Coronary artery (tissue), 2 donors: ENCODE results near the gene XPO1.

Experiments used
- DNase-seq: peaks from one replicate; pipeline ENCODE4 v3.0.0-alpha.2; 2017; ENCODE audit warnings: low spot score
- H3K27ac ChIP-seq, 2 donors: fragments of 200-600 bp; sonication (generic); one replicate each; pipeline ENCODE4 v1.5.1; 2016 to 2019
- H3K4me3 ChIP-seq: fragments of 200-600 bp; sonication (generic); 2 replicates; pipeline ENCODE4 v1.5.1; 2016; ENCODE audit warnings: mild to moderate bottlenecking, moderate library complexity
- TF ChIP-seq, protein P1 (sequence below): fragments of 200-600 bp; sonication (generic); IDR thresholded peaks from one replicate; pipeline ENCODE4 v1.5.1; 2019; ENCODE audit warnings: antibody characterized with exemption

The XPO1 gene

DNA sequence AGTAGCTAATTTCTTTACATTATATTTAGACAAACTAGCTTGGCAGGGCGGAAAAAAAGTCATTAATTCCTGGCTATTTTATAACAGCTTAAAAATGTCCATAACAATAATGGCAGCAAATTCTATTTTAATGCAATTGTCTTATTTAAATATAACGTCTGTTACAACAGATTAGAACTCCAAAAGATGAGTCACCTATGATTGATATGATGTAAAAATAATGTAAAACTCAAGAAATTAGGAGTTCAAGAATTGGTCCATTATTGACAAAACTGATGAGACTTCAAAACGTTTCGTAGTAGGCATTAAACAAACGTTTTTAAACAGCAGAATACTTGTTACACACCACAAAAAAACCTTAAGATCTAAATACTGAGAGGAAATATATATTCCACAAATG lies 2.7 kb downstream of the XPO1 start:
- no peak for DNase-seq
- peak overlapping the region; percentile 87 for H3K4me3 ChIP-seq
- peak overlapping the region; percentile 96 to 99 for H3K27ac ChIP-seq
- TF ChIP-seq, protein P1, sequence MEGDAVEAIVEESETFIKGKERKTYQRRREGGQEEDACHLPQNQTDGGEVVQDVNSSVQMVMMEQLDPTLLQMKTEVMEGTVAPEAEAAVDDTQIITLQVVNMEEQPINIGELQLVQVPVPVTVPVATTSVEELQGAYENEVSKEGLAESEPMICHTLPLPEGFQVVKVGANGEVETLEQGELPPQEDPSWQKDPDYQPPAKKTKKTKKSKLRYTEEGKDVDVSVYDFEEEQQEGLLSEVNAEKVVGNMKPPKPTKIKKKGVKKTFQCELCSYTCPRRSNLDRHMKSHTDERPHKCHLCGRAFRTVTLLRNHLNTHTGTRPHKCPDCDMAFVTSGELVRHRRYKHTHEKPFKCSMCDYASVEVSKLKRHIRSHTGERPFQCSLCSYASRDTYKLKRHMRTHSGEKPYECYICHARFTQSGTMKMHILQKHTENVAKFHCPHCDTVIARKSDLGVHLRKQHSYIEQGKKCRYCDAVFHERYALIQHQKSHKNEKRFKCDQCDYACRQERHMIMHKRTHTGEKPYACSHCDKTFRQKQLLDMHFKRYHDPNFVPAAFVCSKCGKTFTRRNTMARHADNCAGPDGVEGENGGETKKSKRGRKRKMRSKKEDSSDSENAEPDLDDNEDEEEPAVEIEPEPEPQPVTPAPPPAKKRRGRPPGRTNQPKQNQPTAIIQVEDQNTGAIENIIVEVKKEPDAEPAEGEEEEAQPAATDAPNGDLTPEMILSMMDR: no peak

DNA sequence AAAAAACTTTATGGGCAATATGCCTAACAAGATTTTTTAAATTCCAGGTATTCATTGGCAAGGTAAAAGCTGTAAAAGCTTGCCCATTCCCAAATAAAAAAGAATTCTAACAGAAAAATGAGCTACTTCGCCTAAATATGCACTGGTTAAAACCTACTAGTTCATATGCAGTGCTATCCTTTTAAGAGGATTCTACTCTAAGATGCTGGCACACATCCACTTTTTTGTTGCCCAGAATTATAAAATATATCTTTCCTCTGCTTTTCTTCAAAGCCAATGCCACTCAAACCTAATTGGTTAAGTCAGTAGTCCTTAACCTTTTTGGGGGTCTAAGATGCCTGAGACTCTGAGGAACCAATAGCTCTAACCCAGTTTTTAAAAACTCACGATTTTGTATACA lies 3.2 kb downstream of the XPO1 start:
- TF ChIP-seq, protein P1: no peak
- peak overlapping the region; percentile 87 for H3K4me3 ChIP-seq
- H3K27ac ChIP-seq: peak overlapping the region; percentile 29 to 96
- DNase-seq: no peak

DNA sequence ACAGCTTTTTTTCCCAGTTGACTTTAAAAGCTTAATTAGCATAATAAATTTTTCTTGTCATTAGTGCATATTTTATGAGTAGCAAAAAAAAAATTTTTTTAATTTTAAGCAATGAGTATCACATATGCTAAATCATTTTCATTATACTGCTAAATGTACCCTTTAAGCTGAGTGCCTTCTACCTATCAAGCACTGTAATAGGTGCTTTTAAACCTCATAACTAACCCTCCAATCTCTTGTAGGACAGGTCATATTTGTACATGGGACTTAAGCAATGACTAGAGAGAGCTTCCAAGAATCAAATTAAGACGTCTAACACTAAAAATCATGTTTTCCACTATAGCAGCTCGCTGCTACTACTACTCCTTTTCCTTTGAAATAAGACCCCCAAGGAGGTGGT lies 7.4 kb downstream of the XPO1 start:
- TF ChIP-seq, protein P1: no peak
- DNase-seq: no peak
- H3K4me3 ChIP-seq: no peak overlapping the region
- no peak overlapping the region for H3K27ac ChIP-seq

DNA sequence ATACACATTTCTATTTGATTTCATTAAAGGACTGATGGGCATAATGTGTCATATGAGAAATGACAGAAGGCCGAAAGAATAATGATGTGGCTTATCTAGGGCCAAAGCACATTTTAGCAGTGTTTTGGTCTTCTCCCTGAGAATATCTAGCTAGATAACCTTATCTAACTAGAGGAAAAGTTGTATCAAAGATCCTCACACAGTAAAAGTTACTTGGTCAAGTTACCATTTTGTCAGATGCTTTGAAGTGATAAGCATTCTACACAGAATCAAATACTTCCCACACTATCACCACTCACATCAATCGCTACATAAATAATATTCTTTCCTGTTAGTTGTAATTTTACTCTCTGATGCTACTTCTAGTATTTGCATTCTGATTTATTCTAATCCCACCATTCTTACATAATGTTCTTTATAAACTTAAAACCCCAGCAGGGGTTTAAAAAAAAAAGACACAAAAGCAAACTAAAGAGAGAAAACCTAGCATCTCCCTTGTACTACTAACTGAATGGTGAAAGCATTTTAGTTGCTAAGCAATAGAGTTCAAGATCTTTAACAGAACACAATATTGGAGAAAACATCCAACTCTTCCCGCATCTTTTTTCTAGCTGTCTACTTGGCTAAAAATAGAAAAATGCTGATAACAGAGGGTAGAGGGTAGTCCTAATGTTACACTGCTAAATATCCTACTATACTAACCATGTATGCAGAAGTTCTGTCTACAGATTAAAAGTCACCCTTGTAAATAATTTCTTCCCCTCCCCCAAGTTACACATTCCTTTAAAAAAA lies 8.0 kb downstream of the XPO1 start:
- DNase-seq: no peak
- Histone ChIP-seq H3K4me3 (no peak overlapping the region), H3K27ac (no peak overlapping the region)
- TF ChIP-seq, protein P1: no peak

DNA sequence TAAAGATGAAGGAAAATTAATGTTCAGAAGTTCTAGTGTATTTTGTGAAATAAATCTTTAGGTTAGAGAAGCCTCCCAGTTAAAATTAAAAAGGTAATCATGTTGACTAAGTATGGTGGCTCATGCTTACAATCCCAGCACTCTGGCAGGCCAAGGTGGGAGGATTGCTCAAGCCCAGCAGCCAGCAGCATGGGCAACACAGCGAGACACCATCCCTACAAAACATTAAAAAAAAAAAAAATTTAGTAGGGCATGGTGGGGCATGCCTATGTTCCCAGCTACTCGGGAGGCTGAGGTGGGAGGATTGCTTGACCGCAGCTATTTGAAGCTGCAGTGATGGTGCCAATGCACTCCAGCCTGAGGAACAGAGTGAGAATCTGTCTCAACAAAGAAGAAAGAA lies 17.9 kb downstream of the XPO1 start:
- DNase-seq: no peak
- TF ChIP-seq, protein P1: no peak
- Histone ChIP-seq H3K4me3 (no peak overlapping the region), H3K27ac (no peak overlapping the region)

DNA sequence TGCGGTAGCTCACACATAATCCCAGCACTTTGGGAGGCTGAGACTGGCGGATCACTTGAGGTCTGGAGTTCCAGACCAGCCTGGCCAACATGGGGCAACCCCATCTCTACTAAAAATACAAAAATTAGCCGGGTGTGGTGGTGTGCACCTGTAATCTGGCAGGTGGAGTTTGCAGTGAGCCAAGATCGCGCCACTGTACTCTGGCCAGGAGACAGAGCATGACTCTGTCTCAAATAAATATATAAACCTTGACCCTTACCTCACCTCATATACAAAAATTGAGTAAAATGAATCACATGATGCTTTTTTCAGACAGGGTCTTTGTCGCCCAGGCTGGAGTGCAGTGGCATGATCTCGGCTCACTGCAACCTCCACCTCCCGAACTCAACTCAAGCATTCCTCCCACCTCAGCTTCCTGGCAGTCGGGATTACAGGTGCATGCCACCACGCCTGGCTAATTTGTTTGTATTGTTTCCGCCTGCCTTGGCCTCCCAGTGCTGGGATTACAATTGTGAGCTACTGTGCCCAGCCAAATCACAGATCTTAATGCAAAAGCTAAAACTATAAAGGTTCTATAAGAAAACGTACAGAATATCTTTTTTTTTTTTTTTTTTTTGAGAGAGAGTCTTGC lies 25.3 kb downstream of the XPO1 start:
- DNase-seq: no peak
- Histone ChIP-seq H3K27ac (no peak overlapping the region), H3K4me3 (no peak overlapping the region)
- TF ChIP-seq, protein P1: no peak
